Natural killer cell (primary cell): ENCODE measurements around the gene CEP104. TPM values are rescaled to one million over a fixed set of nuclear protein-coding genes. Genes with fewer than 3 reads are reported as not detected.

Experiments used
- ATAC-seq, 3 donors: fragments of 150-1000 bp in 2 of 3; fragments of 200-7000 bp in 1 of 3; cut with Tn5 transposase; 1 replicate in 1 of 3; 2 replicates in 2 of 3; pipeline ENCODE4 v1.10.0; 2021; ENCODE audit warnings: mild to moderate bottlenecking in 2 of 3, moderate library complexity in 2 of 3
- DNase-seq, 2 donors: peaks; one replicate each; pipeline versions ENCODE4 v3.0.0 to v3.0.0-alpha.2; 2013 to 2021; ENCODE audit warnings: mixed read lengths in 1 of 2
- H3K27ac ChIP-seq: one replicate; pipeline ENCODE4 v1.5.1; 2013; ENCODE audit warnings: mild to moderate bottlenecking, low read length
- H3K27me3 ChIP-seq: one replicate; pipeline ENCODE4 v1.6.1; 2013; ENCODE audit warnings: low read length; ENCODE audit not compliant: control insufficient read depth, insufficient read depth
- H3K36me3 ChIP-seq: one replicate; pipeline ENCODE4 v1.6.1; 2013; ENCODE audit warnings: low read length; ENCODE audit not compliant: control insufficient read depth, insufficient read depth
- H3K4me1 ChIP-seq: one replicate; pipeline ENCODE4 v1.6.1; 2013; ENCODE audit warnings: low read length; ENCODE audit not compliant: control insufficient read depth, insufficient read depth
- H3K4me3 ChIP-seq: one replicate; pipeline ENCODE4 v1.5.1; 2013; ENCODE audit warnings: low read length
- H3K9me3 ChIP-seq: one replicate; pipeline ENCODE4 v1.6.1; 2013; ENCODE audit warnings: low read length; ENCODE audit not compliant: control insufficient read depth, insufficient read depth
- H3K27ac Mint-ChIP-seq, 2 donors: one replicate each; pipeline ENCODE4 v1.8.0; 2022; ENCODE audit warnings: mild to moderate bottlenecking in 2 of 2, mixed read lengths in 2 of 2, moderate library complexity in 1 of 2
- H3K27me3 Mint-ChIP-seq, 2 donors: one replicate each; pipeline ENCODE4 v1.8.0; 2022; ENCODE audit warnings: low read depth in 2 of 2, mixed read lengths in 2 of 2
- H3K36me3 Mint-ChIP-seq: one replicate; pipeline ENCODE4 v1.8.0; 2022; ENCODE audit warnings: mixed read lengths
- H3K4me1 Mint-ChIP-seq, 2 donors: one replicate each; pipeline ENCODE4 v1.8.0; 2022; ENCODE audit warnings: mixed read lengths in 2 of 2
- H3K4me3 Mint-ChIP-seq: one replicate; pipeline ENCODE4 v1.8.0; 2022; ENCODE audit warnings: mild to moderate bottlenecking, moderate library complexity, mixed read lengths
- H3K9me3 Mint-ChIP-seq, 2 donors: one replicate each; pipeline ENCODE4 v1.8.0; 2022; ENCODE audit warnings: mixed read lengths in 2 of 2
- WGBS: methylation state at CpG from one replicate; pipeline ENCODE4 v1.1.7; 2013; ENCODE audit warnings: missing lambda C conversion rate; ENCODE audit not compliant: insufficient coverage; 5-methylcytosine and 5-hydroxymethylcytosine counted together
- intact Hi-C: fragments of 100-400 bp; cut with micrococcal nuclease; formaldehyde crosslinking; loops from one replicate; pipeline ENCODE4 v1.14.2; 2022
- total RNA-seq, 4 donors: library from RNA; stranded (reverse); fragments of 120-200 nt in 1 of 4; gene quantifications; one replicate each; pipeline versions ENCODE4 v1.2.3 to v1.2.4, GENCODE V29; 2013 to 2022
- TF ChIP-seq, protein P1 (sequence below): fragments of 200-600 bp; IDR thresholded peaks from one replicate; pipeline ENCODE4 v1.8.0; 2022; ENCODE audit warnings: antibody characterized with exemption

Gene CEP104
- total RNA-seq, 3 donors from 2014 or later (not counting 1 experiment from before 2014, with no cell fraction given): 37.1 to 60.2 (median 51.8) TPM

DNA sequence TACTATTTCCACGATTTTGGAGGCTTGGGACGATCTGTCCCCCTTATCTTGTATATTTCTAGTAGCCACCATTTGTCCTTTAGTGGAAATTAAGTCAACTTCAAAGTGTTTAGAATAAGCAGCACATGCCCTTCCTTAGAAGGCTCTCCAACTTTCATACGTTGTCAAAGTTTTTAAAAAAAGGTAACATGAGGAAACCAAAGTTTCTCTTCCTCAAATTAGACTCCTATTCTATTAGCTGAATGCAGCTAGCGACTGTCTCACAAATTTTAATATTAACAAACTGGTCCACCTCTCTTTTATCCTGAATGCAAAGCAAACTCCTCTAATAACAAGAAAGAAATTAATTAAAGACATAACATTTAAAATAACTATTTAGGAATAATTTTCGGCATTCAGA is 36.2 kb upstream of the CEP104 start:
- TF ChIP-seq, protein P1, sequence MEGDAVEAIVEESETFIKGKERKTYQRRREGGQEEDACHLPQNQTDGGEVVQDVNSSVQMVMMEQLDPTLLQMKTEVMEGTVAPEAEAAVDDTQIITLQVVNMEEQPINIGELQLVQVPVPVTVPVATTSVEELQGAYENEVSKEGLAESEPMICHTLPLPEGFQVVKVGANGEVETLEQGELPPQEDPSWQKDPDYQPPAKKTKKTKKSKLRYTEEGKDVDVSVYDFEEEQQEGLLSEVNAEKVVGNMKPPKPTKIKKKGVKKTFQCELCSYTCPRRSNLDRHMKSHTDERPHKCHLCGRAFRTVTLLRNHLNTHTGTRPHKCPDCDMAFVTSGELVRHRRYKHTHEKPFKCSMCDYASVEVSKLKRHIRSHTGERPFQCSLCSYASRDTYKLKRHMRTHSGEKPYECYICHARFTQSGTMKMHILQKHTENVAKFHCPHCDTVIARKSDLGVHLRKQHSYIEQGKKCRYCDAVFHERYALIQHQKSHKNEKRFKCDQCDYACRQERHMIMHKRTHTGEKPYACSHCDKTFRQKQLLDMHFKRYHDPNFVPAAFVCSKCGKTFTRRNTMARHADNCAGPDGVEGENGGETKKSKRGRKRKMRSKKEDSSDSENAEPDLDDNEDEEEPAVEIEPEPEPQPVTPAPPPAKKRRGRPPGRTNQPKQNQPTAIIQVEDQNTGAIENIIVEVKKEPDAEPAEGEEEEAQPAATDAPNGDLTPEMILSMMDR: no peak
- no peak overlapping the region for H3K4me3 ChIP-seq
- peak overlapping the region; percentile 68 to 73 for H3K27ac Mint-ChIP-seq
- H3K36me3 ChIP-seq: peaks cover 21% of the 10 kb centered on the region
- DNase-seq: no peak
- H3K36me3 Mint-ChIP-seq: no peaks in the 10 kb centered on the region
- H3K27me3 ChIP-seq: no peaks in the 10 kb centered on the region
- 70% methylated on average over 5 of the region's 5 CpGs for WGBS
- no peak overlapping the region for H3K27ac ChIP-seq
- peaks cover 37% of the 10 kb centered on the region for H3K4me1 ChIP-seq
- H3K9me3 ChIP-seq: peaks cover 6% of the 10 kb centered on the region
- H3K4me1 Mint-ChIP-seq: peaks cover 29 to 31% of the 10 kb centered on the region in 2 donors
- H3K27me3 Mint-ChIP-seq: no peaks in the 10 kb centered on the region
- peaks cover 2% of the 10 kb centered on the region in 2 donors for H3K9me3 Mint-ChIP-seq
- intact Hi-C loops: no loop called here
- ATAC-seq: no peak
- H3K4me3 Mint-ChIP-seq: no peak overlapping the region

DNA sequence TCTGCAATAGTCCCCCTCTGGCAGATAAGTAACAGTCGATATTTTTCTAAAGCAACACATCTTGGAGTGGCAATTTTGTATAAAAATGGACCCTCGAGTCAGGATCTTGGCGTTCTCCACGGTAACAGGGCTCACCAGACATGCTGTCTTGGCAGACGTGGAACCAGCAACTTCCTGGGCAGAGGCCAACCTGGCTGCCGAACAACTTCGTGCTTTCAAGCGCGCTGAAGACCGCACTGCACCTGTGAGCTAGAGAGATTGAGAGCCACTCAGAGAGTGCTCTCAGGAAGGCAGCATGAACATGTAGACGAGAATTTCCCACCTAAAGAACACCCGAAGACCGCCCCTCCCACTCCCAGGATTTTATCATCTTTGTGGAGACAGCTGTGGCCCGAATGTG is 35.7 kb upstream of the CEP104 start:
- Mint-ChIP-seq H3K4me3 (peak overlapping the region; percentile 4), H3K4me1 (peaks cover 31 to 34% of the 10 kb centered on the region in 2 donors), H3K27me3 (no peaks in the 10 kb centered on the region), H3K9me3 (peaks cover 2% of the 10 kb centered on the region in 2 donors), H3K27ac (peak overlapping the region; percentile 68 to 73), H3K36me3 (no peaks in the 10 kb centered on the region)
- DNase-seq (no peak), ATAC-seq (no peak)
- intact Hi-C loops: no loop called here
- Histone ChIP-seq H3K27ac (no peak overlapping the region), H3K4me1 (peaks cover 39% of the 10 kb centered on the region), H3K4me3 (no peak overlapping the region), H3K9me3 (peaks cover 1% of the 10 kb centered on the region), H3K36me3 (peaks cover 25% of the 10 kb centered on the region), H3K27me3 (no peaks in the 10 kb centered on the region)
- 91% methylated on average over 14 of the region's 14 CpGs for WGBS
- TF ChIP-seq, protein P1: no peak

DNA sequence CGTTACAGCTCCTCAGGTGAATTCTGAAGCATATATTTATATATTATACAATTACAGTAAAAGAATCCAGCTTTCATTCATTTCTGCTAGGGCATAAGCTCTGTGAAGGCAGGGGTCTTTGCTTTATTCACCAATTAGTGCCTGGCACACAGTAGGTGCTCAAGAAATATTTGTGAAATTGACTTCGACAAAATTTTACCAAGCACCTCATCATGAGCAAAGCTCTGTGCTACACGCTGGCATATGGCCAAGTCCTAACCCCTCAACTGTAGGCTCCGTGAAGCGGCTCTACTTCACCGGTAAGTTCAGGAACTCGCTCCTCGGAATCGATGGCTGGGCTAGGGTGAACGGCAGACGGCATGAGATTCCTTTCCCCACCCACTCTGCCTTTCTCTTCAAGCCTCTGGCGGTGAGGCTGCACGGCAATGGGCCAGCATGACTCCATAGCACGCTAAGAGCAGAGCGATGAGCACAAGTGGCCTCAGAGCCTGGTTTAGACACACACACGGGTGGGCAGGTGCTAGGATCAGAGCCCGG is 34.4 kb upstream of the CEP104 start:
- H3K9me3 Mint-ChIP-seq: no peaks in the 10 kb centered on the region
- peaks cover 21 to 30% of the 10 kb centered on the region in 2 donors for H3K4me1 Mint-ChIP-seq
- H3K4me3 ChIP-seq: no peak overlapping the region
- peak in 1 of 2 donors; percentile 30 for DNase-seq
- peak overlapping the region; percentile 85 for H3K4me3 Mint-ChIP-seq
- 87% methylated on average over 16 of the region's 17 CpGs for WGBS
- TF ChIP-seq, protein P1: no peak
- intact Hi-C loops: loop anchor here (1.0 kb wide), 2 partner anchors 8 to 9 kb away; partner anchors contain the start of gene C1orf174
- peaks cover 32% of the 10 kb centered on the region for H3K36me3 ChIP-seq
- no peaks in the 10 kb centered on the region for H3K27me3 ChIP-seq
- no peaks in the 10 kb centered on the region for H3K27me3 Mint-ChIP-seq
- ATAC-seq: no peak
- H3K36me3 Mint-ChIP-seq: no peaks in the 10 kb centered on the region
- peak overlapping the region; percentile 96 for H3K27ac Mint-ChIP-seq
- H3K4me1 ChIP-seq: peaks cover 37% of the 10 kb centered on the region
- no peaks in the 10 kb centered on the region for H3K9me3 ChIP-seq
- peak overlapping the region; percentile 83 for H3K27ac ChIP-seq
